Liver (tissue), 9 donors: ENCODE results near the gene PRDM12. TPM values are rescaled to one million over a fixed set of nuclear protein-coding genes. Genes with fewer than 3 reads are reported as not detected.

Experiments
- DNase-seq: peaks from one replicate; pipeline ENCODE4 v3.0.0-alpha.2; 2017; ENCODE audit warnings: low spot score
- H3K27ac ChIP-seq, 2 donors: one replicate each; pipeline ENCODE4 v1.7.0; 2013; ENCODE audit warnings: inconsistent platforms in 2 of 2, low read length in 2 of 2, control low read depth in 1 of 2, low read depth in 1 of 2, mild to moderate bottlenecking in 1 of 2
- H3K27me3 ChIP-seq, 4 donors: one replicate each; pipeline versions ENCODE4 v1.6.1 to v1.7.0; 2013; ENCODE audit warnings: low read length in 3 of 4, inconsistent platforms in 1 of 4, mild to moderate bottlenecking in 1 of 4, moderate library complexity in 1 of 4; ENCODE audit not compliant: control insufficient read depth in 4 of 4, insufficient read depth in 4 of 4
- H3K36me3 ChIP-seq, 4 donors: one replicate each; pipeline versions ENCODE4 v1.6.1 to v1.7.0; 2013; ENCODE audit warnings: low read length in 3 of 4, mild to moderate bottlenecking in 3 of 4, low read depth in 1 of 4, moderate library complexity in 1 of 4; ENCODE audit not compliant: control insufficient read depth in 4 of 4, insufficient read depth in 3 of 4
- H3K4me1 ChIP-seq, 4 donors: one replicate each; pipeline versions ENCODE4 v1.6.1 to v1.7.0; 2013; ENCODE audit warnings: low read length in 3 of 4, mild to moderate bottlenecking in 3 of 4, moderate library complexity in 1 of 4; ENCODE audit not compliant: control insufficient read depth in 4 of 4, insufficient read depth in 4 of 4
- H3K4me3 ChIP-seq, 3 donors: one replicate each; pipeline versions ENCODE4 v1.6.1 to v1.7.0; 2013; ENCODE audit warnings: low read length in 3 of 3, control low read depth in 1 of 3, low read depth in 1 of 3, mild to moderate bottlenecking in 1 of 3
- H3K9ac ChIP-seq, 2 donors: one replicate each; pipeline ENCODE4 v1.7.0; 2013; ENCODE audit warnings: low read length in 2 of 2, mild to moderate bottlenecking in 2 of 2, moderate library complexity in 2 of 2, control low read depth in 1 of 2, low read depth in 1 of 2
- H3K9me3 ChIP-seq, 4 donors: one replicate each; pipeline versions ENCODE4 v1.6.1 to v1.7.0; 2013; ENCODE audit warnings: low read length in 3 of 4; ENCODE audit not compliant: control insufficient read depth in 4 of 4
- ATF3 ChIP-seq: IDR thresholded peaks from 2 replicates; pipeline ENCODE4 v1.6.1; 2016; ENCODE audit warnings: antibody characterized with exemption
- EGR1 ChIP-seq, 2 donors: IDR thresholded peaks; 2 replicates each; pipeline ENCODE4 v1.6.1; 2016 to 2018; ENCODE audit warnings: antibody characterized with exemption in 2 of 2, low read depth in 2 of 2
- GABPA ChIP-seq, 2 donors: IDR thresholded peaks in 1 of 2; conservative IDR thresholded peaks in 1 of 2; 2 replicates each; pipeline ENCODE4 v1.6.1; 2016; ENCODE audit warnings: antibody characterized with exemption in 2 of 2, mild to moderate bottlenecking in 1 of 2, moderate library complexity in 1 of 2
- HNF4A ChIP-seq, 2 donors: conservative IDR thresholded peaks; 2 replicates each; pipeline ENCODE4 v1.6.1; 2016; ENCODE audit warnings: antibody characterized with exemption in 2 of 2, mild to moderate bottlenecking in 2 of 2
- HNF4G ChIP-seq: IDR thresholded peaks from 2 replicates; pipeline ENCODE4 v1.6.1; 2016; ENCODE audit warnings: antibody characterized with exemption
- NR2F2 ChIP-seq: IDR thresholded peaks from 2 replicates; pipeline ENCODE4 v1.6.1; 2016; ENCODE audit warnings: antibody characterized with exemption
- RAD21 ChIP-seq, 2 donors: IDR thresholded peaks; 2 replicates each; pipeline ENCODE4 v1.6.1; 2016; ENCODE audit warnings: antibody characterized with exemption in 2 of 2, mild to moderate bottlenecking in 2 of 2
- REST ChIP-seq: IDR thresholded peaks from 2 replicates; pipeline ENCODE4 v1.6.1; 2016; ENCODE audit warnings: antibody characterized with exemption, mild to moderate bottlenecking
- RXRA ChIP-seq, 2 donors: IDR thresholded peaks; 2 replicates each; pipeline ENCODE4 v1.6.1; 2017 to 2018; ENCODE audit warnings: antibody characterized with exemption in 2 of 2, mild to moderate bottlenecking in 1 of 2
- SP1 ChIP-seq: IDR thresholded peaks from 2 replicates; pipeline ENCODE4 v1.6.1; 2018; ENCODE audit warnings: antibody characterized with exemption, mild to moderate bottlenecking
- TAF1 ChIP-seq: conservative IDR thresholded peaks from 2 replicates; pipeline ENCODE4 v1.6.1; 2016; ENCODE audit warnings: antibody characterized with exemption, mild to moderate bottlenecking
- YY1 ChIP-seq: IDR thresholded peaks from 2 replicates; pipeline ENCODE4 v1.6.1; 2016; ENCODE audit warnings: antibody characterized with exemption, mild to moderate bottlenecking
- ZBTB33 ChIP-seq: IDR thresholded peaks from 2 replicates; pipeline ENCODE4 v1.6.1; 2016; ENCODE audit warnings: antibody characterized with exemption
- WGBS: extraction: QIAGEN DNeasy Blood & Tissue Kit; methylation state at CpG from one replicate; pipeline ENCODE4 v1.1.7; 2013; 5-methylcytosine and 5-hydroxymethylcytosine counted together
- polyA plus RNA-seq, 2 donors: library from polyadenylated mRNA; stranded (reverse) in 1 of 2; unstranded in 1 of 2; fragments of 200-250 nt in 1 of 2; fragments of >200 nt in 1 of 2; fragmentation: Nextera tagmentation in 1 of 2; extraction: Ambion mirVana in 1 of 2; gene quantifications; one replicate each; pipeline versions ENCODE4 v1.2.1 to v1.2.3, GENCODE V29; 2013 to 2015
- total RNA-seq, 2 donors: library from RNA; depleted of rRNA; stranded (reverse); fragments of >200 nt; gene quantifications; one replicate each; pipeline ENCODE4 v1.2.3, GENCODE V29; 2014
- TF ChIP-seq, protein P1 (sequence below): IDR thresholded peaks from 2 replicates; pipeline ENCODE4 v1.6.1; 2016; ENCODE audit warnings: antibody characterized with exemption
- donor health status: healthy.
- donor health status: healthy.
- donor health status: healthy.
- donor health status: healthy.
- donor health status: healthy.

Gene PRDM12
- total and polyA plus RNA-seq, 4 donors = 0.02 TPM; not detected in 3

DNA sequence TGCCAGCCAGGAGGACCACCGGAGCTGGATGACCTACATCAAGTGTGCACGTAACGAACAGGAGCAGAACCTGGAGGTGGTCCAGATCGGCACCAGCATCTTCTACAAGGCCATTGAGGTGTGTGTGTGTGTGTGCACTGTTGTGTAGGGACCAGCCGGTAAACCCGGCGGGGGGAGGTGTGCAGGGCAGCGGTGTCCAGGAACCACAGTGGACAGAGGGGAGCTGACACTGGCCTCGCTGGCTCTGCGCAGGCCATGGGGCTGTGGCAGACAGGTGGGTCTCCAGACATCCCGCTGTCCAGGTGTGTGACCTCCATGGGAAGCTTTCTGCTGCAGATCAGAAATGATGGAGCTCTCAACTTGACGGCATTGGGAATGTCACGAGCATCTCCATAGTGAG, 3.8 kb downstream of the PRDM12 start (continued):
- TF ChIP-seq REST (no peak), HNF4G (no peak), ZBTB33 (no peak), HNF4A (conservative IDR thresholded peaks at IDR 0.05) (no peak)

DNA sequence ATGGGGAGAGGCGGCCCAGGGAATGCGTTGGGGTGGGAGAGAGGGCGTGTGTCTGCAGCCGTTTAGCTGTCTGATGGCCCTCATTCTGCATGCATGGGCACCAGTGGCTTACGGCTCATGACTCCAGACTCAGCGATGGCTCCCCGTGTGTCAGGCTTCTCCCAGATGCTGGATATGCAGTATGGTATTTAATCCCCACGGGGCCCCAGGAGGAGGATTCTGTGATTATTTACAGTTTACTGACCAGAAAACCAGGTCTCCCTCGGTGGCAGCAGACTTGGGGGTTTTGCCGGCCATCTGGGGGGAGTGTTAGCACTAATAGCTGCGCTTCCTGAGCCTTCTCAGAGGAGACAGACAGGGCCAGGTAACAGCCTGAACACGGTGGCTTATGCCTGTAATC, 4.3 kb downstream of the PRDM12 start:
- peaks cover 0 to 7% (median 5%) of the 10 kb centered on the region in 4 donors for H3K27me3 ChIP-seq
- no peak for TF ChIP-seq HNF4G
- no peak for TF ChIP-seq RAD21 (IDR thresholded peaks at IDR 0.05)
- TF ChIP-seq RXRA (IDR thresholded peaks at IDR 0.05) = no peak
- no peak for TF ChIP-seq GABPA (IDR thresholded peaks at IDR 0.05 in 1 of 2, conservative IDR thresholded peaks at IDR 0.05 in 1 of 2)
- TF ChIP-seq REST = no peak
- TF ChIP-seq ATF3 = no peak
- no peak overlapping the region for H3K4me3 ChIP-seq
- H3K36me3 ChIP-seq = no peaks in the 10 kb centered on the region
- no peak overlapping the region for H3K27ac ChIP-seq
- H3K9ac ChIP-seq = no peak overlapping the region
- peaks cover 0 to 19% (median 3%) of the 10 kb centered on the region in 4 donors for H3K4me1 ChIP-seq
- DNase-seq = no peak
- H3K9me3 ChIP-seq = no peaks in the 10 kb centered on the region
- WGBS = 68% methylated on average over 12 of the region's 12 CpGs

GRCh38 chr9:130669965-130670364, 5.6 kb downstream of the PRDM12 start:
- H3K4me1 ChIP-seq = peaks cover 0 to 12% (median 0%) of the 10 kb centered on the region in 4 donors
- H3K4me3 ChIP-seq = no peak overlapping the region
- peaks cover 0 to 7% (median 4%) of the 10 kb centered on the region in 4 donors for H3K27me3 ChIP-seq
- DNase-seq = no peak
- WGBS = 86% methylated on average over 4 of the region's 4 CpGs
- no peaks in the 10 kb centered on the region for H3K36me3 ChIP-seq
- H3K9ac ChIP-seq = no peak overlapping the region
- no peaks in the 10 kb centered on the region for H3K9me3 ChIP-seq
- H3K27ac ChIP-seq = no peak overlapping the region
- no peak for TF ChIP-seq GABPA (IDR thresholded peaks at IDR 0.05 in 1 of 2, conservative IDR thresholded peaks at IDR 0.05 in 1 of 2)
- TF ChIP-seq SP1 = no peak
- TF ChIP-seq EGR1 (IDR thresholded peaks at IDR 0.05; ENCODE audit: low read depth in 2 of 2) = no peak
- TF ChIP-seq REST = no peak
- no peak for TF ChIP-seq NR2F2
- no peak for TF ChIP-seq ATF3
- TF ChIP-seq YY1 = no peak
- no peak for TF ChIP-seq HNF4G
- TF ChIP-seq HNF4A (conservative IDR thresholded peaks at IDR 0.05) = no peak
- TF ChIP-seq, protein P1, sequence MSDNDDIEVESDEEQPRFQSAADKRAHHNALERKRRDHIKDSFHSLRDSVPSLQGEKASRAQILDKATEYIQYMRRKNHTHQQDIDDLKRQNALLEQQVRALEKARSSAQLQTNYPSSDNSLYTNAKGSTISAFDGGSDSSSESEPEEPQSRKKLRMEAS = no peak
- TF ChIP-seq TAF1 = no peak
- TF ChIP-seq RXRA (IDR thresholded peaks at IDR 0.05) = no peak
